ENCODE results near the gene RAPGEF4. TPM values are rescaled to one million over a fixed set of nuclear protein-coding genes. Genes with fewer than 3 reads are reported as not detected.

RAPGEF4 gene
- total and polyA plus RNA-seq, 2 of the 8 experiments (the other 6 are each of a cell fraction or from before 2014, with no cell fraction given) = 1.2 to 2.6 TPM

DNA sequence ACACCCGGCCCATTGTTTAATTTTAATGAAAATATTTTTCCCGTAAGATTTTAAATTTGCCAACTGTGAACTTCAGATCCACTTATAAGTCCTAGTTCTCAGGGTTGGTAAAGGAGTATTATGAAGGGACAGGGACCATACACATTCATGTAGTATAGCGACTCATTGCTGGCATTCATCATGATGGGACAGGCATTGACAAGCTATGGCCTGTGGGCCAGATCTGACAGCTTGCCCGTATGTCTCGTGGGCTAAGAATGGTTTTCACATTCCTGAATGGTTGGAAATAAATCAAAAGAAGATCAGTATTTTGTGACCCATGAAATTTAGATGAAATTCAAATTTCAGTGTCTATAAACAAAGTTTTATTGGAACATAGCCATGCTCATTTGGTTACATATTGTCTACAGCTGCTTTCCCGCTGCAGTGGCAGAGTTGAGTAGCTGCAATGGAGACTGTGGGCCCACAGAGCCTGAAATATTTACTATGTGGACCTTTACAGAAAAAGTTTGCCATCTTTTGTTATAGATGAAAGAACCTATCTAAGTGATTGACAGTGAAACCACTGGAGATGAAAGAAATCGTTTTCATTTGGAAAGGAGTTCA lies 4.1 kb downstream of the RAPGEF4 start:
- CTCF ChIA-PET (ENCODE audit: partially characterized antibody) = no interaction called here
- Histone ChIP-seq H3K27me3 (replicated peaks in 1 of 4; ENCODE audit: control insufficient read depth in 3 of 4, extremely low read depth in 1 of 4, insufficient read depth in 3 of 4, low read length in 3 of 4) (peaks cover 1 to 20% (median 13%) of the 10 kb centered on the region in 4 experiments; a peak in 6 of 7 replicates), H2BK12ac (ENCODE audit: low read depth, low read length) (no peak overlapping the region), H4K8ac (ENCODE audit: extremely low read depth, insufficient read depth, low read length) (no peak overlapping the region), H3K79me2 (ENCODE audit: control insufficient read depth in 1 of 2, insufficient read depth in 2 of 2, low read length in 2 of 2) (no peaks in the 10 kb centered on the region), H3K4me3 (ENCODE audit: extremely low read depth in 1 of 4, insufficient read depth in 2 of 4, low read depth in 3 of 4, low read length in 4 of 4) (no peak overlapping the region), H4K20me1 (replicated peaks in 1 of 2; ENCODE audit: control insufficient read depth in 1 of 2, insufficient read depth in 2 of 2, low read length in 2 of 2) (no peaks in the 10 kb centered on the region), H2BK20ac (ENCODE audit: low read length) (no peak overlapping the region), H3K9me3 (ENCODE audit: insufficient read depth in 2 of 2, low read depth in 1 of 2, low read length in 1 of 2) (0 out of 4 replicates have a peak, but pooled peaks cover 0 to 4% of the 10 kb centered on the region in 2 experiments), H3K56ac (replicated peaks; ENCODE audit: insufficient read length, low read depth, low read length) (no peak overlapping the region), H3K36me3 (ENCODE audit: control insufficient read depth in 2 of 4, insufficient read depth in 4 of 4, low read length in 3 of 4) (no peaks in the 10 kb centered on the region), H2AFZ (ENCODE audit: low read length) (no peak overlapping the region), H3K4me2 (ENCODE audit: insufficient read depth in 1 of 2, low read depth in 2 of 2, low read length in 2 of 2) (no peak overlapping the region), H3K27ac (ENCODE audit: low read depth, low read length) (no peak overlapping the region), H3K23ac (ENCODE audit: insufficient read length) (no peak overlapping the region), H2AK5ac (ENCODE audit: low read depth, low read length) (no peak overlapping the region), H2BK5ac (ENCODE audit: low read depth, low read length) (no peak overlapping the region), H3K18ac (ENCODE audit: extremely low read depth, low read length) (no peak overlapping the region), H4K91ac (replicated peaks; ENCODE audit: insufficient read length, low read length) (no peak overlapping the region), H3K79me1 (ENCODE audit: low read depth, low read length) (no peaks in the 10 kb centered on the region), H4K5ac (ENCODE audit: insufficient read length, low read depth, low read length) (no peak overlapping the region), H2BK120ac (replicated peaks; ENCODE audit: low read depth, low read length) (no peak overlapping the region), H3K4me1 (replicated peaks in 1 of 4; ENCODE audit: control insufficient read depth in 3 of 4, insufficient read depth in 4 of 4, low read length in 3 of 4) (peaks cover 0 to 4% (median 2%) of the 10 kb centered on the region in 4 experiments; a peak in 5 of 7 replicates), H3K14ac (ENCODE audit: insufficient read length) (no peak overlapping the region), H3K9ac (replicated peaks in 1 of 4; ENCODE audit: extremely low read depth in 1 of 4, low read depth in 3 of 4, low read length in 3 of 4) (no peak overlapping the region), H3K23me2 (ENCODE audit: low read depth, low read length) (peaks cover 9% of the 10 kb centered on the region; the same call in 1 of the 2 replicates), H3K4ac (replicated peaks; ENCODE audit: insufficient read length, low read depth, low read length) (no peak overlapping the region), H2BK15ac (ENCODE audit: low read length) (no peak overlapping the region)
- TF ChIP-seq TCF12 (IDR thresholded peaks at IDR 0.05; ENCODE audit: low read depth, low read length) (no peak), TEAD4 (IDR thresholded peaks at IDR 0.05; ENCODE audit: low read depth, low read length) (no peak), RAD21 (IDR thresholded peaks at IDR 0.05 in 1 of 2, conservative IDR thresholded peaks at IDR 0.05 in 1 of 2; ENCODE audit: low read depth in 2 of 2, low read length in 2 of 2) (no peak), EZH2 (IDR thresholded peaks at IDR 0.05; ENCODE audit: low read depth, low read length, severe bottlenecking) (no peak)
- TF ChIP-seq, protein P1, sequence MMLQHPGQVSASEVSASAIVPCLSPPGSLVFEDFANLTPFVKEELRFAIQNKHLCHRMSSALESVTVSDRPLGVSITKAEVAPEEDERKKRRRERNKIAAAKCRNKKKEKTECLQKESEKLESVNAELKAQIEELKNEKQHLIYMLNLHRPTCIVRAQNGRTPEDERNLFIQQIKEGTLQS (IDR thresholded peaks at IDR 0.05; ENCODE audit: insufficient read depth, low read depth, low read length) = no peak
- TF ChIP-seq, protein P2, sequence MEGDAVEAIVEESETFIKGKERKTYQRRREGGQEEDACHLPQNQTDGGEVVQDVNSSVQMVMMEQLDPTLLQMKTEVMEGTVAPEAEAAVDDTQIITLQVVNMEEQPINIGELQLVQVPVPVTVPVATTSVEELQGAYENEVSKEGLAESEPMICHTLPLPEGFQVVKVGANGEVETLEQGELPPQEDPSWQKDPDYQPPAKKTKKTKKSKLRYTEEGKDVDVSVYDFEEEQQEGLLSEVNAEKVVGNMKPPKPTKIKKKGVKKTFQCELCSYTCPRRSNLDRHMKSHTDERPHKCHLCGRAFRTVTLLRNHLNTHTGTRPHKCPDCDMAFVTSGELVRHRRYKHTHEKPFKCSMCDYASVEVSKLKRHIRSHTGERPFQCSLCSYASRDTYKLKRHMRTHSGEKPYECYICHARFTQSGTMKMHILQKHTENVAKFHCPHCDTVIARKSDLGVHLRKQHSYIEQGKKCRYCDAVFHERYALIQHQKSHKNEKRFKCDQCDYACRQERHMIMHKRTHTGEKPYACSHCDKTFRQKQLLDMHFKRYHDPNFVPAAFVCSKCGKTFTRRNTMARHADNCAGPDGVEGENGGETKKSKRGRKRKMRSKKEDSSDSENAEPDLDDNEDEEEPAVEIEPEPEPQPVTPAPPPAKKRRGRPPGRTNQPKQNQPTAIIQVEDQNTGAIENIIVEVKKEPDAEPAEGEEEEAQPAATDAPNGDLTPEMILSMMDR (IDR thresholded peaks at IDR 0.05; ENCODE audit: control extremely low read depth in 1 of 3, insufficient read depth in 1 of 3, low read depth in 1 of 3, low read length in 3 of 3) = no peak
- FAIRE-seq = no peak
- DNase-seq (ENCODE audit: low read depth in 1 of 2, low spot score in 2 of 2) = no peak
- 89% methylated on average over 7 of the region's 7 CpGs; no CpG with 5 or more reads in 1 of the 2 experiments for WGBS, 2 experiments (ENCODE audit: extremely low coverage in 1 of 2, insufficient coverage in 1 of 2, insufficient read length in 1 of 2, insufficient replicate concordance in 2 of 2, low coverage in 1 of 2, low lambda C conversion rate in 2 of 2, missing lambda C conversion rate in 1 of 2)
- POLR2A ChIA-PET (ENCODE audit: partially characterized antibody) = no interaction called here

All from H1 (cell line).